Measurements from ENCODE around the gene WARS2.

Gene WARS2

GRCh38 chr1:119002028-119002686 lies 138.3 kb downstream of the WARS2 start:
- peaks cover 53 to 100% (median 96%) of the 10 kb centered on the region in 3 experiments for H3K27me3 ChIP-seq (ENCODE audit: control insufficient read depth in 3 of 3, insufficient read depth in 3 of 3, low read depth in 1 of 3, low read length in 3 of 3)
- WGBS, 2 donors (ENCODE audit: extremely low coverage in 2 of 2, insufficient read length in 2 of 2, insufficient replicate concordance in 1 of 2), result no CpG with 5 or more reads among the region's 16 CpGs
- no peaks in the 10 kb centered on the region for H3K36me3 ChIP-seq (replicated peaks in 1 of 2; ENCODE audit: control insufficient read depth in 2 of 2, insufficient read depth in 2 of 2, low read length in 2 of 2)
- no peak overlapping the region for H3K4me3 ChIP-seq (ENCODE audit: low read length in 2 of 2)
- H4K8ac ChIP-seq (ENCODE audit: low read depth, low read length), result no peak overlapping the region
- no peak overlapping the region for H3K4me2 ChIP-seq (ENCODE audit: insufficient read depth, low read length, poor library complexity, severe bottlenecking)
- H3K79me1 ChIP-seq (ENCODE audit: low read depth, low read length), result no peaks in the 10 kb centered on the region
- H3K18ac ChIP-seq (ENCODE audit: low read length), result no peak overlapping the region
- no peak overlapping the region for H3K9ac ChIP-seq (ENCODE audit: low read depth, low read length, poor library complexity)
- H4K91ac ChIP-seq (ENCODE audit: low read depth, low read length, poor library complexity), result no peak overlapping the region
- no peak overlapping the region for H3K4ac ChIP-seq (ENCODE audit: low read length)
- H2BK12ac ChIP-seq (ENCODE audit: low read length), result no peak overlapping the region
- H3K14ac ChIP-seq (ENCODE audit: low read length), result no peak overlapping the region
- no peak overlapping the region for H2AK5ac ChIP-seq (ENCODE audit: low read depth, low read length)
- H3K9me3 ChIP-seq (replicated peaks in 1 of 2; ENCODE audit: control insufficient read depth in 2 of 2, insufficient read depth in 1 of 2, low read depth in 1 of 2, low read length in 2 of 2), result peaks cover 0 to 3% of the 10 kb centered on the region in 2 donors
- no peak overlapping the region for H3K23ac ChIP-seq (ENCODE audit: low read depth, low read length, poor library complexity)
- H2BK120ac ChIP-seq (ENCODE audit: low read depth, low read length), result no peak overlapping the region
- no peak overlapping the region for H2AFZ ChIP-seq (ENCODE audit: low read length)
- no peak for DNase-seq (ENCODE audit: low spot score)
- peaks cover 0 to 4% of the 10 kb centered on the region in 2 donors for H3K4me1 ChIP-seq (ENCODE audit: control insufficient read depth in 2 of 2, insufficient read depth in 1 of 2, low read depth in 1 of 2, low read length in 2 of 2)
- no peak overlapping the region for H2BK5ac ChIP-seq (ENCODE audit: low read length)
- H2BK15ac ChIP-seq (ENCODE audit: low read length), result no peak overlapping the region
- H3K27ac ChIP-seq (replicated peaks; ENCODE audit: low read length), result no peak overlapping the region

- Histone ChIP-seq H4K8ac (ENCODE audit: low read depth, low read length) (no peak overlapping the region), H2BK12ac (ENCODE audit: low read length) (no peak overlapping the region), H3K18ac (ENCODE audit: low read length) (peak overlapping the region; percentile 62), H2BK15ac (ENCODE audit: low read length) (no peak overlapping the region), H3K4me1 (ENCODE audit: control insufficient read depth in 2 of 2, insufficient read depth in 1 of 2, low read depth in 1 of 2, low read length in 2 of 2) (peaks cover 0 to 2% of the 10 kb centered on the region in 2 donors), H3K4me3 (ENCODE audit: low read length in 2 of 2) (peak overlapping the region in 1 of 2 donors; percentile 9), H3K27me3 (ENCODE audit: control insufficient read depth in 3 of 3, insufficient read depth in 3 of 3, low read depth in 1 of 3, low read length in 3 of 3) (peaks cover 45 to 100% (median 96%) of the 10 kb centered on the region in 3 experiments), H3K36me3 (replicated peaks in 1 of 2; ENCODE audit: control insufficient read depth in 2 of 2, insufficient read depth in 2 of 2, low read length in 2 of 2) (no peaks in the 10 kb centered on the region), H3K27ac (replicated peaks; ENCODE audit: low read length) (no peak overlapping the region), H3K14ac (ENCODE audit: low read length) (no peak overlapping the region), H2AFZ (ENCODE audit: low read length) (peak overlapping the region; percentile 76), H3K9me3 (replicated peaks in 1 of 2; ENCODE audit: control insufficient read depth in 2 of 2, insufficient read depth in 1 of 2, low read depth in 1 of 2, low read length in 2 of 2) (peaks cover 0 to 3% of the 10 kb centered on the region in 2 donors), H3K9ac (ENCODE audit: low read depth, low read length, poor library complexity) (peak overlapping the region; percentile 31), H3K4ac (ENCODE audit: low read length) (no peak overlapping the region), H4K91ac (ENCODE audit: low read depth, low read length, poor library complexity) (no peak overlapping the region), H3K4me2 (ENCODE audit: insufficient read depth, low read length, poor library complexity, severe bottlenecking) (peak overlapping the region; percentile 36), H3K23ac (ENCODE audit: low read depth, low read length, poor library complexity) (no peak overlapping the region), H2BK5ac (ENCODE audit: low read length) (no peak overlapping the region), H2BK120ac (ENCODE audit: low read depth, low read length) (no peak overlapping the region), H2AK5ac (ENCODE audit: low read depth, low read length) (no peak overlapping the region), H3K79me1 (ENCODE audit: low read depth, low read length) (no peaks in the 10 kb centered on the region)
- no peak for DNase-seq (ENCODE audit: low spot score)
- no CpG with 5 or more reads among the region's 49 CpGs for WGBS, 2 donors (ENCODE audit: extremely low coverage in 2 of 2, insufficient read length in 2 of 2, insufficient replicate concordance in 1 of 2)
Observed at GRCh38 chr1:119001181-119002027, 139.0 kb downstream of the WARS2 start.

- H3K4me2 ChIP-seq (ENCODE audit: insufficient read depth, low read length, poor library complexity, severe bottlenecking), result peak overlapping the region; percentile 52
- peaks cover 0 to 2% of the 10 kb centered on the region in 2 donors for H3K4me1 ChIP-seq (ENCODE audit: control insufficient read depth in 2 of 2, insufficient read depth in 1 of 2, low read depth in 1 of 2, low read length in 2 of 2)
- no peak overlapping the region for H3K23ac ChIP-seq (ENCODE audit: low read depth, low read length, poor library complexity)
- H3K9me3 ChIP-seq (replicated peaks in 1 of 2; ENCODE audit: control insufficient read depth in 2 of 2, insufficient read depth in 1 of 2, low read depth in 1 of 2, low read length in 2 of 2), result peaks cover 0 to under 1% of the 10 kb centered on the region in 2 donors
- H3K79me1 ChIP-seq (ENCODE audit: low read depth, low read length), result no peaks in the 10 kb centered on the region
- H3K27me3 ChIP-seq (ENCODE audit: control insufficient read depth in 3 of 3, insufficient read depth in 3 of 3, low read depth in 1 of 3, low read length in 3 of 3), result peaks cover 37 to 100% (median 95%) of the 10 kb centered on the region in 3 experiments
- no peak overlapping the region for H3K14ac ChIP-seq (ENCODE audit: low read length)
- H3K9ac ChIP-seq (ENCODE audit: low read depth, low read length, poor library complexity), result no peak overlapping the region
- no peak overlapping the region for H3K18ac ChIP-seq (ENCODE audit: low read length)
- no peak overlapping the region for H2BK5ac ChIP-seq (ENCODE audit: low read length)
- no peak overlapping the region for H2BK15ac ChIP-seq (ENCODE audit: low read length)
- H3K4ac ChIP-seq (ENCODE audit: low read length), result no peak overlapping the region
- no CpG with 5 or more reads among the region's 44 CpGs for WGBS, 2 donors (ENCODE audit: extremely low coverage in 2 of 2, insufficient read length in 2 of 2, insufficient replicate concordance in 1 of 2)
- peak overlapping the region; percentile 2 to 7 for H3K4me3 ChIP-seq (ENCODE audit: low read length in 2 of 2)
- no peak for DNase-seq (ENCODE audit: low spot score)
- no peaks in the 10 kb centered on the region for H3K36me3 ChIP-seq (replicated peaks in 1 of 2; ENCODE audit: control insufficient read depth in 2 of 2, insufficient read depth in 2 of 2, low read length in 2 of 2)
- H2AK5ac ChIP-seq (ENCODE audit: low read depth, low read length), result no peak overlapping the region
- H2BK12ac ChIP-seq (ENCODE audit: low read length), result no peak overlapping the region
- no peak overlapping the region for H4K8ac ChIP-seq (ENCODE audit: low read depth, low read length)
- H4K91ac ChIP-seq (ENCODE audit: low read depth, low read length, poor library complexity), result no peak overlapping the region
- H3K27ac ChIP-seq (replicated peaks; ENCODE audit: low read length), result no peak overlapping the region
- peak overlapping the region; percentile 76 for H2AFZ ChIP-seq (ENCODE audit: low read length)
- H2BK120ac ChIP-seq (ENCODE audit: low read depth, low read length), result no peak overlapping the region
Observed at GRCh38 chr1:119000371-119001180, 139.9 kb downstream of the WARS2 start.

Measured in neuronal stem cell (in vitro differentiated cells).